Measurements from ENCODE around the gene HMX3. TPM values are rescaled to one million over a fixed set of nuclear protein-coding genes. Genes with fewer than 3 reads are reported as not detected.

The HMX3 gene
- total RNA-seq, 1 experiment from 2014 or later, result not detected

DNA sequence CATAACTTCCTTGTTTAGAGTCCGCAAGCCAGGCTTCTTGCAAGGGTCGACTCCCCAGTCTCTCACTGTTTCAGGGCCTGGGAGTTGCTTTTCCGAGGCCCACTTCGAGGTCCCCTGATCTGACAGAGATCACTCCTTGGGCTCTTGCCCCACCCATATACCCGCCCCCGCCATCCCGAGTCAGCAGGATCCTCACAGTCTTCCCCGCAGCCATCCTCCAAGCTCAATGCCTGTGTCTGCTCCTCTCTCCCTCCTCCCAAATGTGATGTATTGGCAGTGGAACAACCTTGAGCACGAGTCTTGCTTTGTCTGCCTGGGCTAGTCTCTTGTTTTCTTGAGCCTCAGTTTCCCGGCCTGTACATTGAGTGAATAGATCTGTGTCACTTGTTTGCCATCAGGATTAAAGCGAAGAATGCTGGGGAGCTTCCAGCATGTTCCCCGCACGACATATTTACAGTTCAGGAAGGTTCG lies 9.8 kb downstream of the HMX3 start:
- Histone ChIP-seq H3K4me1 (ENCODE audit: insufficient read depth, low read length) (peaks cover 4% of the 10 kb centered on the region), H4K20me1 (ENCODE audit: control insufficient read depth, insufficient read depth, insufficient read length) (no peaks in the 10 kb centered on the region), H3K4me2 (ENCODE audit: insufficient read depth, insufficient read length, low read length) (peak overlapping the region; percentile 30), H4K91ac (ENCODE audit: insufficient read length, low read depth, low read length) (no peak overlapping the region), H2AK5ac (ENCODE audit: insufficient read length, low read length) (no peak overlapping the region), H3K79me1 (ENCODE audit: insufficient read depth, low read depth, low read length, poor library complexity, severe bottlenecking) (no peaks in the 10 kb centered on the region), H3K56ac (ENCODE audit: insufficient read length, low read depth, low read length) (no peak overlapping the region), H4K5ac (ENCODE audit: insufficient read length, low read depth, low read length) (no peak overlapping the region), H2BK5ac (ENCODE audit: insufficient read length, low read length) (no peak overlapping the region), H4K8ac (replicated peaks; ENCODE audit: insufficient read length, low read depth, low read length) (no peak overlapping the region), H3K23ac (ENCODE audit: insufficient read length, low read depth, low read length) (no peak overlapping the region), H3T11ph (ENCODE audit: low read length) (no peak overlapping the region), H3K14ac (ENCODE audit: insufficient read depth, low read length) (no peak overlapping the region), H2BK120ac (ENCODE audit: low read depth, low read length, poor library complexity, severe bottlenecking) (no peak overlapping the region), H3K23me2 (ENCODE audit: insufficient read length, low read depth, low read length, poor library complexity, severe bottlenecking) (peaks cover 17% of the 10 kb centered on the region), H3K27ac (ENCODE audit: insufficient read length, low read depth, low read length) (no peak overlapping the region), H3K79me2 (ENCODE audit: insufficient read depth, low read length) (no peaks in the 10 kb centered on the region), H2AFZ (ENCODE audit: low read length) (no peak overlapping the region), H2BK20ac (ENCODE audit: low read depth, low read length, poor library complexity, severe bottlenecking) (no peak overlapping the region), H2BK15ac (ENCODE audit: low read depth, low read length) (no peak overlapping the region), H3K4ac (ENCODE audit: low read depth, low read length) (no peak overlapping the region), H2BK12ac (ENCODE audit: insufficient read length, low read depth, low read length) (no peak overlapping the region), H3K9ac (ENCODE audit: extremely low read depth, insufficient read length, low read length) (no peak overlapping the region), H3K9me3 (ENCODE audit: control insufficient read depth, low read depth, low read length) (no peaks in the 10 kb centered on the region), H3K27me3 (ENCODE audit: insufficient read depth, low read length) (peaks cover 90% of the 10 kb centered on the region), H3K18ac (ENCODE audit: insufficient read length, low read depth, low read length) (no peak overlapping the region)
- no peak for DNase-seq
- Mint-ChIP-seq H3K4me3 (peak overlapping the region in 1 of 2 experiments; percentile 72; a peak in 3 of 5 replicates), H3K4me1 (peaks cover 32 to 63% of the 10 kb centered on the region in 2 experiments), H3K27ac (no peak overlapping the region), H3K36me3 (ENCODE audit: insufficient read depth in 1 of 3, low read depth in 3 of 3) (peaks cover 0 to 10% (median 0%) of the 10 kb centered on the region in 3 experiments; a peak in 3 of 7 replicates), H3K9me3 (peaks cover 0 to 2% of the 10 kb centered on the region in 2 experiments; a peak in 2 of 5 replicates), H3K27me3 (ENCODE audit: low read depth) (peaks cover 99% of the 10 kb centered on the region)
- no CpG with 5 or more reads among the region's 14 CpGs for WGBS (ENCODE audit: extremely low coverage, insufficient read length, low lambda C conversion rate)
- TF ChIP-seq, protein P1, sequence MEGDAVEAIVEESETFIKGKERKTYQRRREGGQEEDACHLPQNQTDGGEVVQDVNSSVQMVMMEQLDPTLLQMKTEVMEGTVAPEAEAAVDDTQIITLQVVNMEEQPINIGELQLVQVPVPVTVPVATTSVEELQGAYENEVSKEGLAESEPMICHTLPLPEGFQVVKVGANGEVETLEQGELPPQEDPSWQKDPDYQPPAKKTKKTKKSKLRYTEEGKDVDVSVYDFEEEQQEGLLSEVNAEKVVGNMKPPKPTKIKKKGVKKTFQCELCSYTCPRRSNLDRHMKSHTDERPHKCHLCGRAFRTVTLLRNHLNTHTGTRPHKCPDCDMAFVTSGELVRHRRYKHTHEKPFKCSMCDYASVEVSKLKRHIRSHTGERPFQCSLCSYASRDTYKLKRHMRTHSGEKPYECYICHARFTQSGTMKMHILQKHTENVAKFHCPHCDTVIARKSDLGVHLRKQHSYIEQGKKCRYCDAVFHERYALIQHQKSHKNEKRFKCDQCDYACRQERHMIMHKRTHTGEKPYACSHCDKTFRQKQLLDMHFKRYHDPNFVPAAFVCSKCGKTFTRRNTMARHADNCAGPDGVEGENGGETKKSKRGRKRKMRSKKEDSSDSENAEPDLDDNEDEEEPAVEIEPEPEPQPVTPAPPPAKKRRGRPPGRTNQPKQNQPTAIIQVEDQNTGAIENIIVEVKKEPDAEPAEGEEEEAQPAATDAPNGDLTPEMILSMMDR (conservative IDR thresholded peaks at IDR 0.05), result no peak
